Skeletal muscle satellite cell (primary cell): Measurements from ENCODE around the gene TRAF7.
"Not testable (repeated sequence)": the region's sequence is repeated elsewhere in the genome, so short reads cannot be mapped to it uniquely, and the experiment has no call there.

Experiments
- H3K27me3 ChIP-seq: 2 replicates; pipeline ENCODE4 v1.7.0; 2013; ENCODE audit warnings: low read length; ENCODE audit not compliant: control insufficient read depth, insufficient read depth
- H3K36me3 ChIP-seq: 2 replicates; pipeline ENCODE4 v1.7.0; 2013; ENCODE audit warnings: mild to moderate bottlenecking, control low read depth, low read length; ENCODE audit not compliant: insufficient read depth
- H3K4me1 ChIP-seq: 2 replicates; pipeline ENCODE4 v1.7.0; 2013; ENCODE audit warnings: low read length; ENCODE audit not compliant: control insufficient read depth, insufficient read depth
- H3K4me2 ChIP-seq: 2 replicates; pipeline ENCODE4 v1.7.0; 2013; ENCODE audit warnings: mild to moderate bottlenecking, low read length
- H3K4me3 ChIP-seq: 2 replicates; pipeline ENCODE4 v1.7.0; 2013; ENCODE audit warnings: low read length
- H3K9ac ChIP-seq: 2 replicates; pipeline ENCODE4 v1.7.0; 2013; ENCODE audit warnings: mild to moderate bottlenecking, low read depth, low read length, moderate library complexity
- H3K9me3 ChIP-seq: replicated peaks from 2 replicates; pipeline ENCODE4 v1.7.0; 2013; ENCODE audit warnings: mild to moderate bottlenecking, control low read depth, low read length

TRAF7 gene

DNA sequence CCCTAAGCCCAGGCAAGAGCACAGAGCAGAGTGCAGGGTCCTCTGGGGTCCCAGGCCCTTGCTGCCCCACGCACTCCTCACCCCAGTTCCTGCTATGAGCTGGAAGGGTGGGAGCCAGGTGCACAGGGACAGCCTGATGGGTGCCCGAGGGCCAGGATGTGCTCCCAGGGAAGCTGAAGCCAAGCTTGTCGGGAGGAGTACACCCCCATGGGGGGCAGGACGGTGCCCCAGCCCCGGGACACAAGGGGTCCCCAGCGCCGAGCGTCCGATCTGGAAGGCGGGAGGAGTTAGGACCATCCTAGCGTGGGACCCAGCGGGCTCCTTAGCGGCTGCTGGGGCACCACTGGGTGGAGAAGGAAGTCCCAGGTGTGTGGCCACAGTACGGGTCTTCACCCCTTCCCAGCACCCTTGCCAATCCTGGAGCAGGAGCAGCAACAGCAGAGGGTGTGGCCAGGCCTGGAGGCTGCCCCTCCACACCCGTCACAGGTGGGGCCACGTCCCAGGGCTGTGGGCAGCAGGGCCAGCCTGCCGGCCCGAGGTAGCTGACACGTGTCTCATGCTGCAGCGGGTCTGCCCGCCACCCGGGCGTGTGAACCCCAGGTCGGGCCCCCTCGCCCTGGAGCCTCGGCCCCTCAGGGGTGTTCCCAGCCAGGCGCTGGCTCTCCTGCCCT, 31.7 kb upstream of the TRAF7 start:
- not testable (repeated sequence) for H3K9me3 ChIP-seq

DNA sequence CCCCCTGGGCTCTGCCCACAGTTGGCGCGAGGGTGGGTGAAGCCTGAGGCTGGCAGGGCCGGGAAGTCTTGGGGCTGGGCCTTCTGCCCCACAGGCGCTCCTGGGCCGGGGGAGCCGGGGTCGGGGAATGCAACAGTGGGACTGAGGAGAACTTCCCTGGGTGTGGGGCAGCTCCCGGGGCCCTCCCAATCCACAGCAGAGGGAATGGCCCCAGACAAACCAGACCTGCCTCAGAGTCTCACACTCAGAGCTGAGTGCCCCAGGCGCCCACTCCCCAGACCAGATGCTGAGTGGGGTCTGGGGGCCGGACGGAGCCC, 31.2 kb upstream of the TRAF7 start:
- H3K4me2 ChIP-seq: peak overlapping the region; percentile 63
- H3K9ac ChIP-seq: peak overlapping the region; percentile 80
- not testable (repeated sequence) for H3K36me3 ChIP-seq, H3K9me3 ChIP-seq, H3K27me3 ChIP-seq
- H3K4me1 ChIP-seq: peaks cover 65% of the 10 kb centered on the region
- H3K4me3 ChIP-seq: peak overlapping the region; percentile 17

More for the DNA sequence above, 31.7 kb upstream of the TRAF7 start:
- not testable (repeated sequence) for H3K27me3 ChIP-seq, H3K36me3 ChIP-seq
- Histone ChIP-seq H3K9ac (peak overlapping the region; percentile 80), H3K4me2 (peak overlapping the region; percentile 63), H3K4me1 (peaks cover 63% of the 10 kb centered on the region), H3K4me3 (peak overlapping the region; percentile 17)

DNA sequence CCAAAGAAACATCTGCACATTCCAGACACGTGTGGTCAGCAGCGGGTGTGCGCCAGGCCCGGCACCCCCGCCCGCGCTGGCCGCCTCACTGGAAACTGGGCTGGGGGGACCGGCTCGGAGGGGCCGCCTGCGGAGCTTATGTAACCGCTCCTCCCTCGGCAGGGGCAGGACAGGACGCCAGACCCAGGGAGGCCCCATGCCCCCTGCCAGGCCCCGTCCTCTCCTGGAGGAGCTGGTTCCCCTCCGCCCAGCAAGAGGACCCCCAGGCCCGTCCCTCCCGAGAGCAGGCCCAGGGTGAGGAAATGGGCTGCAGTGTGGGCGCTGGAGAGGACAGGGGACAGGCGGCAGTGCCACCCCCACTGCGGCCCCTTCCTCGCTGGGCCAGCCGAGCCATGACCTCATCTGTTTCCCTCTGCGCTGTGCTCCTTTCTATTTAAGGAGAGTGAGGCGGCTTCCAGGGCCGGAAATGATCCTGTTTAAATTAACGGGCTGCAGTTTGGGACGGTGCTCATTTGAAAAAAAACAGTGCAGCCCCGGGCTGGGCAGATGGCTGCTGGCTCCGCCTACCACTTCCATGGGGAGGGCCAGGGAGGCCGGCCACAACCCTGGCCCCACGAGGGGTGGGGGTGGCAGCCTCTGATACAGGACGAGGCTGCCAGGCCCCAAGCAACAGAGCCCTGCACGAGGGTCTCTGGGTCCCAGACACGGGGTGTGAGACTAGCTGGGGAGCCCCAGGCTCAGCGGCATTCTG, 30.7 kb upstream of the TRAF7 start:
- H3K4me1 ChIP-seq: peaks cover 68% of the 10 kb centered on the region
- H3K4me3 ChIP-seq: peak overlapping the region; percentile 17

DNA sequence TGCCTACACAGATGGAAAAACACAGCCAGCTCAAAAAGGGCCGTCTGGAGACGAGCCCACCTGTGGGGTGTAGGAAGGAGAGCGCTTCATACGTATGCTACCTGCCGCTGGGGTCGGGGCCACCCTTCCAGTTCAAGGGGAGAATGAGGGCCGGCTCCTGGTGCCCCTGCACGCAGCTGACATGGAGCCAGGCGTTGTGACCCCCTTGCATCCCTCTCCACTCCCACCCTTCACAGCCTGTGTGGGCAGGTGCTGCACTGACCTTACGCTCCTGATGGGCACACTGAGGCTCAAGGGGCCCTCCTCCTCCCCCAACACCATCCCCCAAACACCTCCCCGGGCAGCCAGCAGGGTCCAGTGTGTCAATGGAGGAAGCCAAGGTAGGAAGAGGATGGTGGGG, 30.0 kb upstream of the TRAF7 start:
- peak overlapping the region; percentile 17 for H3K4me3 ChIP-seq
- peaks cover 68% of the 10 kb centered on the region for H3K4me1 ChIP-seq
- H3K9me3 ChIP-seq, H3K36me3 ChIP-seq, H3K27me3 ChIP-seq: not testable (repeated sequence)
- H3K9ac ChIP-seq: peak overlapping the region; percentile 80
- peak overlapping the region; percentile 63 for H3K4me2 ChIP-seq

More for the DNA sequence above, 30.7 kb upstream of the TRAF7 start:
- not testable (repeated sequence) for H3K27me3 ChIP-seq, H3K36me3 ChIP-seq, H3K9me3 ChIP-seq
- Histone ChIP-seq H3K4me2 (peak overlapping the region; percentile 63), H3K9ac (peak overlapping the region; percentile 80)

DNA sequence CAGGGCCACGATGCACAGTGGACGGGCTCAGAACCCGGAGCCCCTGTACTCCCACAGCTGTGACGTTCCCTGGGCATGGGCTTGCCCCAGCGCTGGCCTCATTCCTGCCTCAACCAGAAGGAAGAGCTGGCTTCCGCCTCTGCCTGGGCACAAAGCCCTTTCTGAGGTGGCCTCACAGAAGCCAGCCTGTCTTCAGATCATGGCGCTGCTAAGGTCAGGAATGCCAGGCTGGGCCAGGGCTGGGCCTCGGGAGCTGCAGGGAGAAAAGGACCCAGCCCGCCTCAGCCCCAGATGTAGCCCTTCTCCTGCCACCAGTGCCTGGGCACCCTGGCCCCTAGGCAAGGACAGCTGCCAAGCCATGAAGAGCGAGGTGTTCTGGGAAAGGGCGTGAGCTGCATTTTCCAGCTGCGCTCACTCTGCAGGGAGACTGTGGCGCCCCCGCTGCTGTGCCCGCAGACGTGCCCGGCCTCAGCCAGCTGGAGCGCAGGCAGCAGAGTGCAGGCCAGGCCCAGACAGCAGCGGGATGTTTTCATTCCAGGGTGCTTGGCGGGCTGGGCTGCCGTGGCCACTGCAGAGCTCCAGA, 29.3 kb upstream of the TRAF7 start:
- H3K27me3 ChIP-seq, H3K9me3 ChIP-seq, H3K36me3 ChIP-seq: not testable (repeated sequence)
- Histone ChIP-seq H3K4me2 (peak overlapping the region; percentile 63), H3K4me3 (peak overlapping the region; percentile 17), H3K4me1 (peaks cover 68% of the 10 kb centered on the region), H3K9ac (peak overlapping the region; percentile 80)

DNA sequence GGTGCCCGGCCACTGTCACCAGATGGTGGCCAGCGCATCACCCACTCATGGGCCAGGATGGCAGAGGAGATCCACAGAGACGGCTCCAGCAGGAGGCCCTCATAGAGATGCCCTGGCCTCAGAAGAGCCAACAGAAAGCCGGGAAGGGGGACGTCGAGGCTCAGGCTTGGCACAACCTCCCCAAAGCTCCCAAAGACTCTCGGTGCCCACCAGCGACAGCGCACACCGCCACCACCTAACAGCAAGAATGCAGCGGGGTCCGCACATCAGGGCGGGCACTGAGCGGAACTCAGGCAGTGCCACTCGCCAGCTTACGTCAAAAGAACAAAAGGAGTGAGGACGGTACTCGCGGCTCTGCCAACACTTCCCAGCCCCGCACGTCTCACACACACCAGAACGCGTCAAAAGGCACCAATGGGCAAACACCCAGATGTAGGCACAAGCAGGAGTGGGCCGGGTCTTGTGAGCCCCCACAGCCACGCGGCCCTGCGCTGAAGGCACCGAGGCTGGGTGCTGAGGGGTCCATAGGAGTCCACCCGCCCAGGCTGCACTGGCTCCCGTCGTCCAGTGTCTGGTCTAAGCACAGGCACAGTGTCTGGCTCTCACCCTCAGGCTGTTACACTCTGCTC, 28.5 kb upstream of the TRAF7 start:
- H3K27me3 ChIP-seq: not testable (repeated sequence)

DNA sequence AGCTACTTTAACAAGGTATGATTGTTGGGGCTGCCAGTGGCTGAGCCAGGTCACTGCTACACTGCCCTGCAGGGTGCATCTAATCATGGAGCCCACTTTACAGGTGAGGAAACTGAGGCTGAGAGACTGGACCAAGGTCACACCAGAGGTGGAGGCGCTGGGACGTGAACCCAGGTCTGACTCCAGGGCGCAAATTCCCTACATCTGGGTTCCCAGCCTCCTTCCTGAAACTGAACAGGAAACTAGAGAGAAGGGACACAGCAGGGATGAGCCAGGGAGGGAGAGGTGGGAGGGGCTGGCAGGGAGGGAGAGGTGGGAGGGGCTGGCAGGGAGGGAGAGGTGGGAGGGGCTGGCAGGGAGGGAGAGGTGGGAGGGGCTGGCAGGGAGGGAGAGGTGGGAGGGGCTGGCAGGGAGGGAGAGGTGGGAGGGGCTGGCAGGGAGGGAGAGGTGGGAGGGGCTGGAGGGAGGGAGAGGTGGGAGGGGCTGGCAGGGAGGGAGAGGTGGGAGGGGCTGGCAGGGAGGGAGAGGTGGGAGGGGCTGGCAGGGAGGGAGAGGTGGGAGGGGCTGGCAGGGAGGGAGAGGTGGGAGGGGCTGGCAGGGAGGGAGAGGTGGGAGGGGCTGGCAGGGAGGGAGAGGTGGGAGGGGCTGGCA, 27.8 kb upstream of the TRAF7 start:
- peaks cover 55% of the 10 kb centered on the region for H3K4me1 ChIP-seq
- not testable (repeated sequence) for H3K27me3 ChIP-seq, H3K9me3 ChIP-seq, H3K4me3 ChIP-seq, H3K36me3 ChIP-seq
- peak overlapping the region; percentile 80 for H3K9ac ChIP-seq
- H3K4me2 ChIP-seq: peak overlapping the region; percentile 63

More for the DNA sequence above, 28.5 kb upstream of the TRAF7 start:
- H3K4me2 ChIP-seq: peak overlapping the region; percentile 63
- peak overlapping the region; percentile 80 for H3K9ac ChIP-seq
- H3K4me1 ChIP-seq: peaks cover 62% of the 10 kb centered on the region
- peak overlapping the region; percentile 16 for H3K4me3 ChIP-seq
- not testable (repeated sequence) for H3K9me3 ChIP-seq, H3K36me3 ChIP-seq

DNA sequence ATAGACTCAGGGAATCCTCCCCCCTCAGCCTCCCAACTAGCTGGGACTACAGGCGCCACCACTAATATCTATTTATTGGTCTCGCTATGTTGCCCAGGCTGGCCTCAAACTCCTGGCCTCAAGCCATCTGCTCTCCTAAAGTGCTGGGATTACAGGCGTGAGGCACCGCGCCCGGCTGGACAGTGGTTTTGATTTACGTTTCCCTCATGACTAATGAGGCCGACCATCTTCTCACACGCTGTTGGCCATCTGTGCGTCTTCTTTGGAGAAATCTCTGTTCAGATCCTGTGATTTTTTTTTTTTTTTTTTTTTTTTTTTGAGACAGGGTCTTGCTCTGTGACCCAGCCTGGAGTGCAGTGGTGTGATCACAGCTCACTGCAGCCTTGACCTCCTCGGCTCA, 26.3 kb upstream of the TRAF7 start:
- not testable (repeated sequence) for H3K9ac ChIP-seq, H3K36me3 ChIP-seq, H3K27me3 ChIP-seq, H3K4me2 ChIP-seq, H3K4me3 ChIP-seq, H3K9me3 ChIP-seq
- H3K4me1 ChIP-seq: peaks cover 44% of the 10 kb centered on the region

DNA sequence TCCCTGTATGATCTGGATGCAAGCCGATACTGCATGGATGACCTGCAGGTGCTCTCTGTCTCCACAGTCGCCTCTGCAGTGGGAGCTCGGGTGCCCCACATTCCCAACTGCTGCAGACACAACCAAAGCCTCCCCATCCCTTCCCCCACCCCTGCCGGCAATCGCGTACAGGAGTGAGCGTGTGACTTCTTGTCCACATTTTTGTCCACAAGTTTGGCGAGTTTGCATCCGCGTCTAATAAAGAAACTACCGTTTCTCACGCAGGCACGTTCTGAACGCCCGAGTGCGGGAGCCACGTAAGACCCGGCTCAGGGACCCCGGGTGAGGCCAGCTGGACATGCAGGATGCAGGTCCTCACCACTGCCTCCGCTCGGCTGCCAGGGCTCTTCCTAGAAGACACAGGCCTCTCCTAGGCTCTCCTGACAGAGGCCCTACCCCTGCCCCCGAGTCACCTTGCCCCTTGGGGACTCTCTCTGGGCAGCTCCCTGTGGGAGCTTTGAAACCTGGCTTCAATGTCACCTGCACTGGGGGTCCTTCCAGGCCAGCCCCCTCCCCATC, 25.6 kb upstream of the TRAF7 start:
- H3K4me2 ChIP-seq: peak overlapping the region; percentile 41
- peaks cover 37% of the 10 kb centered on the region for H3K4me1 ChIP-seq
- not testable (repeated sequence) for H3K4me3 ChIP-seq, H3K27me3 ChIP-seq, H3K9ac ChIP-seq, H3K9me3 ChIP-seq, H3K36me3 ChIP-seq

DNA sequence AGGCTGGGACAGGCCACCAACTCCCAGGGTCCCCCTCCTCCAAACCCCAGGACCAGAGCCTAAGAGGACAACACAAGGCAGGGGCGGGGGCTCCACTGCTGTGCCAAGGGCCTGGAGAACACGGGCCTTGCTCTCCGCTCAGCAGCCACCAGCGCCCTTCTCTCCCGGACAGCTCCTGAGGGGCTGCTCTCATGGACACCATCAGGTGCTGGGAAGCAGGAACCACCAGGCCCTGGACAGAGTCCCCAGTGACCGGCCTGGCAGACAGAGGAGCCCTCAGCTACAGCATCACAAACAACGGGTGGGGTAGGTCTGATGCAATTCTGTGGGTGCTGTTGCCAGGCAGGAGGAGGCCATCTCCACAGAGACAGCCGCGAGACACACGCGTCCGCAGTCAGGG, 21.8 kb upstream of the TRAF7 start:
- not testable (repeated sequence) for H3K27me3 ChIP-seq, H3K9me3 ChIP-seq, H3K36me3 ChIP-seq, H3K4me1 ChIP-seq
- peak overlapping the region; percentile 50 for H3K9ac ChIP-seq
- peak overlapping the region; percentile 80 for H3K4me2 ChIP-seq
- H3K4me3 ChIP-seq: peak overlapping the region; percentile 51

DNA sequence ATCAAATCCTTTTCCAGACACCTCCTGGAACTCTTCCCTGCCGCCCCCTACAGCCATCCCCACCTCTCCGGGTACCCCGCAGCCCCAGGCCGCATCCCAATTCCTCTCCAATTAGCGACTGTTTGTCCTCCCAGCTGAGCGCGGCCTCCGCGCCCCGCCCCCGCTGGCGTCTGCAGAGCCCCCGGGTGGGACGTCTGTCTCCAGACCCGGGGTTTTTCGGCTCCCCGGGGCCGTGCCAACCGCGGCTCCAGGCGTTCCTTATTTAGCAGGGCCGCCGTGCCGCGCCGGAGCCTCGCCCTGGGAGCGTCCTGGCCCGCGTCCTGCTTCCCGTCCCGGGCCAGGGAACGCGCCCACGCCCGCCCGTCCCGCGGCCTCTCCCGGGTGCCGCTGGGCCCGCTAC, 20.5 kb upstream of the TRAF7 start:
- Histone ChIP-seq H3K9ac (peak overlapping the region; percentile 63), H3K4me2 (peak overlapping the region; percentile 68), H3K4me3 (peak overlapping the region; percentile 69)
- not testable (repeated sequence) for H3K36me3 ChIP-seq, H3K9me3 ChIP-seq, H3K4me1 ChIP-seq, H3K27me3 ChIP-seq
